ENCODE data around the gene FOXA2. TPM values are rescaled to one million over a fixed set of nuclear protein-coding genes. Genes with fewer than 3 reads are reported as not detected.

Gene FOXA2
- total and polyA plus RNA-seq, 2 of the 13 experiments (the other 11 are each of a cell fraction or from before 2014, with no cell fraction given): 8.8 to 12.2 TPM

DNA sequence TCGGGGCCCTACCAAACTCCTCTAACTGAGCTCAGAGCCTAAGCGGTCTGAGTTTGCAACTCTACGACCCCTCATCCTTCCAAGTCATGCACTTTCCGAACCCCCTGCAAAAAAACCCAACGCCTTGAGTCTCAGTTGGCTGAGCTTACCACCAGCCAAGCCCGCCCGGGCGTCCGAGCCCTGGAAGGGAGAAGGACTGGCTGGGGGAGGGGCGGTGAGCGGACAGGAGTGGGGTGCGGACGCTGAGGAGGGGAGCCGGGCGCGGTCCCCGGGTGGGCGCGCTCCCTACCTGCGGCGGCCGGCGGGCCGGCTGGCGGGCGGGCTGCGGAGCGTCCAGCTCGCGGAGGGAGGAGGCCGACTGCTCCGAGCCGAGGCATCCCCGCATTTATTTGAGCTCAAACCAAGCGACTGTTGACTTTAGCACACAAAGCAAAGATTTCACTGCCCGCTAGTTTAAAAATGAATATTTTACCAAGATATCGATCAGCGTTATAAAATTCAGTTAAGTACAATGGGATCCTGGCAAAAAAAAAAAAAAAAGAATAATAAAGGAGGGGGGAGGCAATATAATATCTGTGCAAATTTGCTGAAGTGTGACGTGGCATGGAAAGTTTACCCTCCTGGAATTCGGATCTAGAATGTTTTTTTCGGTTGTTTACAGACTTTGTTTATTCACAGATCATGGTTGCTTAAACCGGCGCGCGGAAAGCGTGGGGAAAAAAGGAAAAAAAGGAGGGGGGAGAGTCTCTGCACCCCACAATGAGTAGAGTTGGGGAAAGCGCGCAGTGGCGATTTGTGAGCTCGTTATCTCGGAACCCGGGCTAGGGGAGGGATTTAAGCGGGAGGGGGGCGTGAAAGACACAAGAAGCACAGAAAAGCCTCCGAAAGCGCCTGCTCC, 5.9 kb downstream of the FOXA2 start (continued):
- no peak for TF ChIP-seq ZNF839 (CRISPR knock-in tag; IDR thresholded peaks at IDR 0.05; ENCODE audit: borderline replicate concordance)
- TF ChIP-seq ZNF101 (CRISPR knock-in tag; IDR thresholded peaks at IDR 0.05; ENCODE audit: borderline replicate concordance, low read depth): peak; percentile 88; the same call in 1 of the 2 replicates
- peak; percentile 42; the same call in 1 of the 2 replicates for TF ChIP-seq KDM2A (CRISPR knock-in tag; IDR thresholded peaks at IDR 0.05; ENCODE audit: borderline replicate concordance, low read depth)
- TF ChIP-seq, protein P1, sequence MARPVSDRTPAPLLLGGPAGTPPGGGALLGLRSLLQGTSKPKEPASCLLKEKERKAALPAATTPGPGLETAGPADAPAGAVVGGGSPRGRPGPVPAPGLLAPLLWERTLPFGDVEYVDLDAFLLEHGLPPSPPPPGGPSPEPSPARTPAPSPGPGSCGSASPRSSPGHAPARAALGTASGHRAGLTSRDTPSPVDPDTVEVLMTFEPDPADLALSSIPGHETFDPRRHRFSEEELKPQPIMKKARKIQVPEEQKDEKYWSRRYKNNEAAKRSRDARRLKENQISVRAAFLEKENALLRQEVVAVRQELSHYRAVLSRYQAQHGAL (CRISPR knock-in tag; IDR thresholded peaks at IDR 0.05; ENCODE audit: not compliant biosample characterization): peak; percentile 22
- TF ChIP-seq, protein P2, sequence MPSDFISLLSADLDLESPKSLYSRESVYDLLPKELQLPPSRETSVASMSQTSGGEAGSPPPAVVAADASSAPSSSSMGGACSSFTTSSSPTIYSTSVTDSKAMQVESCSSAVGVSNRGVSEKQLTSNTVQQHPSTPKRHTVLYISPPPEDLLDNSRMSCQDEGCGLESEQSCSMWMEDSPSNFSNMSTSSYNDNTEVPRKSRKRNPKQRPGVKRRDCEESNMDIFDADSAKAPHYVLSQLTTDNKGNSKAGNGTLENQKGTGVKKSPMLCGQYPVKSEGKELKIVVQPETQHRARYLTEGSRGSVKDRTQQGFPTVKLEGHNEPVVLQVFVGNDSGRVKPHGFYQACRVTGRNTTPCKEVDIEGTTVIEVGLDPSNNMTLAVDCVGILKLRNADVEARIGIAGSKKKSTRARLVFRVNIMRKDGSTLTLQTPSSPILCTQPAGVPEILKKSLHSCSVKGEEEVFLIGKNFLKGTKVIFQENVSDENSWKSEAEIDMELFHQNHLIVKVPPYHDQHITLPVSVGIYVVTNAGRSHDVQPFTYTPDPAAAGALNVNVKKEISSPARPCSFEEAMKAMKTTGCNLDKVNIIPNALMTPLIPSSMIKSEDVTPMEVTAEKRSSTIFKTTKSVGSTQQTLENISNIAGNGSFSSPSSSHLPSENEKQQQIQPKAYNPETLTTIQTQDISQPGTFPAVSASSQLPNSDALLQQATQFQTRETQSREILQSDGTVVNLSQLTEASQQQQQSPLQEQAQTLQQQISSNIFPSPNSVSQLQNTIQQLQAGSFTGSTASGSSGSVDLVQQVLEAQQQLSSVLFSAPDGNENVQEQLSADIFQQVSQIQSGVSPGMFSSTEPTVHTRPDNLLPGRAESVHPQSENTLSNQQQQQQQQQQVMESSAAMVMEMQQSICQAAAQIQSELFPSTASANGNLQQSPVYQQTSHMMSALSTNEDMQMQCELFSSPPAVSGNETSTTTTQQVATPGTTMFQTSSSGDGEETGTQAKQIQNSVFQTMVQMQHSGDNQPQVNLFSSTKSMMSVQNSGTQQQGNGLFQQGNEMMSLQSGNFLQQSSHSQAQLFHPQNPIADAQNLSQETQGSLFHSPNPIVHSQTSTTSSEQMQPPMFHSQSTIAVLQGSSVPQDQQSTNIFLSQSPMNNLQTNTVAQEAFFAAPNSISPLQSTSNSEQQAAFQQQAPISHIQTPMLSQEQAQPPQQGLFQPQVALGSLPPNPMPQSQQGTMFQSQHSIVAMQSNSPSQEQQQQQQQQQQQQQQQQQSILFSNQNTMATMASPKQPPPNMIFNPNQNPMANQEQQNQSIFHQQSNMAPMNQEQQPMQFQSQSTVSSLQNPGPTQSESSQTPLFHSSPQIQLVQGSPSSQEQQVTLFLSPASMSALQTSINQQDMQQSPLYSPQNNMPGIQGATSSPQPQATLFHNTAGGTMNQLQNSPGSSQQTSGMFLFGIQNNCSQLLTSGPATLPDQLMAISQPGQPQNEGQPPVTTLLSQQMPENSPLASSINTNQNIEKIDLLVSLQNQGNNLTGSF (CRISPR knock-in tag; IDR thresholded peaks at IDR 0.05): 0 out of 2 replicates have a peak, but pooled peaks have one; percentile 43
- peak; percentile 61 for TF ChIP-seq NCOA1 (CRISPR knock-in tag; IDR thresholded peaks at IDR 0.05)
- TF ChIP-seq SMAD9 (CRISPR knock-in tag; IDR thresholded peaks at IDR 0.05): no peak
- TF ChIP-seq NAIF1 (CRISPR knock-in tag; IDR thresholded peaks at IDR 0.05; ENCODE audit: borderline replicate concordance): peak; percentile 78; the same call in 1 of the 2 replicates
- peak; percentile 83 for TF ChIP-seq NFKB2 (CRISPR knock-in tag; IDR thresholded peaks at IDR 0.05; ENCODE audit: borderline replicate concordance)
- TF ChIP-seq KAT8 (CRISPR knock-in tag; IDR thresholded peaks at IDR 0.05): peak; percentile 51
- TF ChIP-seq, protein P3, sequence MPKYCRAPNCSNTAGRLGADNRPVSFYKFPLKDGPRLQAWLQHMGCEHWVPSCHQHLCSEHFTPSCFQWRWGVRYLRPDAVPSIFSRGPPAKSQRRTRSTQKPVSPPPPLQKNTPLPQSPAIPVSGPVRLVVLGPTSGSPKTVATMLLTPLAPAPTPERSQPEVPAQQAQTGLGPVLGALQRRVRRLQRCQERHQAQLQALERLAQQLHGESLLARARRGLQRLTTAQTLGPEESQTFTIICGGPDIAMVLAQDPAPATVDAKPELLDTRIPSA (CRISPR knock-in tag; IDR thresholded peaks at IDR 0.05; ENCODE audit: borderline replicate concordance): no peak
- peak; percentile 83 for TF ChIP-seq POLR2G (IDR thresholded peaks at IDR 0.05; ENCODE audit: low read depth, low read length)
- peak; percentile 68; the same call in 1 of the 2 replicates for TF ChIP-seq ZNF556 (CRISPR knock-in tag; IDR thresholded peaks at IDR 0.05; ENCODE audit: borderline replicate concordance)
